Body of pancreas (tissue), 4 donors: ENCODE measurements around the gene ANO4. TPM values are rescaled to one million over a fixed set of nuclear protein-coding genes. Genes with fewer than 3 reads are reported as not detected.

Source experiments
- ATAC-seq: fragments of 150-250 bp; one replicate; pipeline ENCODE4 v1.9.1; 2016
- DNase-seq, 4 donors: peaks; one replicate each; pipeline ENCODE4 v3.0.0-alpha.2; 2019
- H3K27ac ChIP-seq, 4 donors: fragments of 200-600 bp; sonication (generic); 1 replicate in 3 of 4; 2 replicates in 1 of 4; pipeline versions ENCODE4 v1.5.1 to v1.6.1; 2016 to 2019; ENCODE audit warnings: mild to moderate bottlenecking in 1 of 4, mixed read lengths in 1 of 4, moderate library complexity in 1 of 4
- H3K27me3 ChIP-seq, 2 donors: fragments of 200-600 bp; sonication (generic); one replicate each; pipeline ENCODE4 v1.6.0; 2016; ENCODE audit warnings: mild to moderate bottlenecking in 1 of 2
- H3K36me3 ChIP-seq, 2 donors: fragments of 200-600 bp; sonication (generic); replicated peaks in 1 of 2; 2 replicates each; pipeline ENCODE4 v1.5.1; 2016; ENCODE audit warnings: low read depth in 2 of 2; ENCODE audit not compliant: insufficient read depth in 1 of 2
- H3K4me1 ChIP-seq: fragments of 200-600 bp; sonication (generic); one replicate; pipeline ENCODE4 v1.6.0; 2016
- H3K4me3 ChIP-seq, 2 donors: fragments of 200-600 bp; sonication (generic); 1 replicate in 1 of 2; 2 replicates in 1 of 2; pipeline ENCODE4 v1.5.1; 2016 to 2019
- H3K9me3 ChIP-seq, 3 donors: fragments of 200-600 bp; sonication (generic); 1 replicate in 2 of 3; 2 replicates in 1 of 3; pipeline ENCODE4 v1.5.1; 2016
- CTCF ChIP-seq, 7 experiments: fragments of 450-650 bp in 4 of 7; fragments of 200-600 bp in 3 of 7; sonication (generic) in 3 of 7; IDR thresholded peaks; one replicate each; pipeline ENCODE4 v1.5.1; 2016 to 2019; ENCODE audit warnings: antibody characterized with exemption in 7 of 7
- POLR2A ChIP-seq, 3 donors: fragments of 450-650 bp; IDR thresholded peaks; one replicate each; pipeline ENCODE4 v1.6.1; 2016; ENCODE audit warnings: antibody characterized with exemption in 3 of 3, mild to moderate bottlenecking in 2 of 3
- WGBS, 2 donors: methylation state at CpG; one replicate each; pipeline ENCODE4 v1.1.5; 2017; 5-methylcytosine and 5-hydroxymethylcytosine counted together
- intact Hi-C: fragments of 100-400 bp; cut with DNase I; formaldehyde crosslinking; loops from one replicate; pipeline ENCODE4 v1.15.1; 2023
- total RNA-seq, 2 donors: library from RNA; depleted of rRNA; stranded (reverse); fragments of >200 nt; gene quantifications; one replicate each; pipeline ENCODE4 v1.1.0, GENCODE V29; 2016

ANO4 gene
- total RNA-seq, 2 donors from 2014 or later = 1.6 TPM; not detected in 1

GRCh38 chr12:101009274-101009673 lies 214.7 kb downstream of the ANO4 start:
- intact Hi-C loops = no loop called here
- Histone ChIP-seq H3K9me3 (no peaks in the 10 kb centered on the region), H3K4me1 (no peaks in the 10 kb centered on the region), H3K27me3 (no peaks in the 10 kb centered on the region), H3K4me3 (no peak overlapping the region), H3K27ac (no peak overlapping the region), H3K36me3 (no peaks in the 10 kb centered on the region)
- no peak for ATAC-seq
- no peak for DNase-seq
- TF ChIP-seq CTCF (IDR thresholded peaks at IDR 0.05) (no peak), POLR2A (IDR thresholded peaks at IDR 0.05) (no peak)
- WGBS, 2 donors = 78 to 94% methylated on average over 1 of the region's 1 CpG

- Histone ChIP-seq H3K36me3 (no peaks in the 10 kb centered on the region), H3K27me3 (no peaks in the 10 kb centered on the region), H3K4me1 (no peaks in the 10 kb centered on the region), H3K27ac (no peak overlapping the region), H3K4me3 (no peak overlapping the region), H3K9me3 (no peaks in the 10 kb centered on the region)
- ATAC-seq = no peak
- TF ChIP-seq POLR2A (IDR thresholded peaks at IDR 0.05) (no peak), CTCF (IDR thresholded peaks at IDR 0.05) (no peak)
- 9 to 11% methylated on average over 1 of the region's 1 CpG for WGBS, 2 donors
- intact Hi-C loops = no loop called here
- DNase-seq = no peak
These were observed 216.3 kb downstream of the ANO4 start for GRCh38 chr12:101010896-101011295.

DNA sequence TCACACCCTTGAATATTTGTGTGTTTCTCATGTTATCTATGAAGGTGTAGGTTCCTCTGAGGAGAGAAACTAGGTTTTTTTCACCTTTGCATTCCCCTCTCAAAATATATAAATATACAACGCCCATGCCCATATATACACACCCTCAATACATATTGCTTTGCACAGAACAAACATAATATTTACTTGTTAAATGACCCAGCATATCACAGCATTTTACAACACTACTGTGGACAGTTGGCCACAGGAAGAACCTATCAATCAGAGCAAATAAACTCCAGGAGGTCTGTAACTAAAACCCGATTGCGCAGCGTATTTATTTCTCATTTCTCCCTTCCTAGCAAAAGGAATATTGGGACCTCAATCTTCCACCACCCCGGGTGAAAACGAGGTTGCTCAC lies 219.4 kb downstream of the ANO4 start:
- Histone ChIP-seq H3K27me3 (no peaks in the 10 kb centered on the region), H3K4me1 (no peaks in the 10 kb centered on the region), H3K27ac (no peak overlapping the region), H3K36me3 (no peaks in the 10 kb centered on the region), H3K4me3 (no peak overlapping the region), H3K9me3 (no peaks in the 10 kb centered on the region)
- 69 to 78% methylated on average over 6 of the region's 6 CpGs for WGBS, 2 donors
- intact Hi-C loops = no loop called here
- TF ChIP-seq POLR2A (IDR thresholded peaks at IDR 0.05) = no peak
- no peak for TF ChIP-seq CTCF (IDR thresholded peaks at IDR 0.05)
- no peak for ATAC-seq
- DNase-seq = no peak

- no peaks in the 10 kb centered on the region for H3K4me1 ChIP-seq
- intact Hi-C loops = no loop called here
- no peaks in the 10 kb centered on the region for H3K36me3 ChIP-seq
- TF ChIP-seq POLR2A (IDR thresholded peaks at IDR 0.05) (no peak), CTCF (IDR thresholded peaks at IDR 0.05) (no peak)
- no peaks in the 10 kb centered on the region for H3K27me3 ChIP-seq
- no peak overlapping the region for H3K27ac ChIP-seq
- no peak for DNase-seq
- H3K4me3 ChIP-seq = no peak overlapping the region
- WGBS, 2 donors = 91 to 98% methylated on average over 2 of the region's 2 CpGs
- no peak for ATAC-seq
- no peaks in the 10 kb centered on the region for H3K9me3 ChIP-seq
These were observed 220.5 kb downstream of the ANO4 start for GRCh38 chr12:101015044-101015443.

GRCh38 chr12:101018540-101018939 lies 224.0 kb downstream of the ANO4 start:
- TF ChIP-seq CTCF (IDR thresholded peaks at IDR 0.05) = no peak
- no peak for TF ChIP-seq POLR2A (IDR thresholded peaks at IDR 0.05)
- H3K36me3 ChIP-seq = no peaks in the 10 kb centered on the region
- H3K4me1 ChIP-seq = no peaks in the 10 kb centered on the region
- peak in 1 of 4 donors; percentile 23 for DNase-seq
- peak; percentile 56 for ATAC-seq
- no peak overlapping the region for H3K4me3 ChIP-seq
- 41 to 51% methylated on average over 2 of the region's 2 CpGs for WGBS, 2 donors
- intact Hi-C loops = no loop called here
- H3K27ac ChIP-seq = no peak overlapping the region
- no peaks in the 10 kb centered on the region for H3K9me3 ChIP-seq
- H3K27me3 ChIP-seq = no peaks in the 10 kb centered on the region
